NAMALWA (cell line): ENCODE data around the gene SHB.

Experiments
- DNase-seq: peaks from one replicate; pipeline ENCODE4 v3.0.0-alpha.2; 2015; ENCODE audit warnings: low spot score

SHB gene

GRCh38 chr9:38024036-38024681 is 44.9 kb downstream of the SHB start:
- DNase-seq: no peak

DNA sequence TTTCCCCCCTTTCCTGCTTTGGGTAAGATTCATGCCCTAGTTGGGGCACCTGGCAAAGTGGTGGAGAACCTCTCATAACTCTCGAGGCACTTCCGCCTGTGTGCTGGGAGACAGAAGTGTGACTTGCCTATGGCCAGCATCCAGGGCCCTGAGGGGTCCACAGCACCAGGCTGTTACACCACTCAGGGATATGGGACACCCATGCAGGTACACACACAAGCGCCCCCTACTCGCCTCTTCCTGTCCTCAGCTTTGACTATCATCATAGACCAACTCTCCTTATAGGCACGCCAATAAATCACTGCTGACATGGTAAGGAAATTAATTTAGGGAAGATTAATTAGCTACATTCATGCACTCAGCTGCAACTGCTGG is 45.4 kb downstream of the SHB start:
- DNase-seq: no peak

- DNase-seq: no peak
Observed at GRCh38 chr9:38022995-38023394, 46.0 kb downstream of the SHB start.

DNA sequence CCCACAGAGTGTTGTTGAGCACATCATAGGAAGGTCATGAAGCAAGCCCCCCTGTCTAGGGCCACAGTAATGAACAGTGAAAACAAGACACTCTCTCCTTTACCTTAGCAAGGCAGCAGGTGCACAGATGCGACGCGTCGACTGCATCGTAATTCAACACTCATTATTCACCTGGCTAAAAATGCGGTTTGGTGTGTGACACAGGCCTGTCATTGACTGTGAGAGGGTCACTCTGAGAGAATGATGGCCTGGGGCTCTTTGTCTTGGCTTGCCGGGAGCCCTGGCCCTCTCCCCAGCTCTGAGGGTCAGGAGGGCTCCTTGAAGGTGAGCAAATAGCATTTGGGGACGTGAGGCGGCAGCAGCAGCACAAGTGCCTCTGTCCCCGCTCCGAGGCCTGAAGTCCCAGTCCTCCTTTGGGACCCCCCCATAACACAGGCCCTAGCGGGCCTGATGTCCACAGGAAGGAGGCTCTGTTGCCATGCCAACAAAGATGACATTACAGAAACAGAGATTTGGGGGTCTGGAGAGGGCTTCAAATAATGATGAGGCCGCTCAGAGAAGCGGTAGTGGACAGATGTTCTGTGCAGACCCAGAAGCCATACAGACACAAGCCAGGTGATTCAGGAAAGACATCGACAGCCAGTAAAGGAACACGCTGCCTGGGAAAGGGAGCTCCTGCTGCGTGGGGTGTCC is 46.7 kb downstream of the SHB start:
- no peak for DNase-seq

DNA sequence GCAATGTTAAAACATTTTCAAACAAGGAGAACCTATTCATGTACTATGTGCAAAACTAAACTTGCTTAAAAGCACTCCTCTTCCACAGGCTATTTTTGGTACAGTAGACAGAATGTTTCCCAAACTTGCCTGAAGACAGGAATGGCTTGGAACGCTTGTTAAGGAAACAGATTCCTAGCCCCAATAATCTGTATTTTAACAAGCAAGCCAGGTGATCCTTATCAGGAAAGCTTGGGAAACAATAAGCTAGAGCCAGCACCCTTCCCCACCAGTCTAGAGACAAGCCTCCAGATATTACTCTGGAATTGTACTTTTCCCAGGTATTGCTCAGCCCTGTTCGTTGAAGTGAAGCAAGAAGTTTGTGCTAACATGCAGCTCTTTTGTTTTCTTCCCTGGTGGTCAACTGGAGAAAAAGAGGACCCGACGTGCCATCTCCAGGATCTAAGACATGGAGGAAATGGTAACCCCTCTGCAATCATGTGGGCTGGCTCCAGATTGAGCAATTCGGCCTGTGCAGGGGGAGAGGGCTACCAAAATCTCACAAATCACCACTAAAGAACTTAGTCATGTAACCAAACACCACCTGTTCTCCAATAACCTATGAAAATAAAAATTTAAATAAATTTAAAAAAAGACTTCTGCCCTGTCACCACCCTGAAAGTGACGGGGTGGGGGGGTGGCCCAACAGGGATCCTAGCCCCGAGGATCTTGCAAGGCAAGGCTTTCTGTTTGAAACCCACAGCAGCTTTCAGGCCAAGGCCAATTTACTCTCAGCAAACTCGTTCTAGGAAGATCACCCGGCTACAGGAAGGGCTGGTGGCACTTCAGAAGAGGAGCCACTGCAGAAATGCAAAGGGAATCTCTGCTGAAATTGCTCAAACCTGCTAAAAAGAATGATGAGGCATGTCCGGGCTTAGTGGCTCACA is 48.6 kb downstream of the SHB start:
- DNase-seq: no peak

DNA sequence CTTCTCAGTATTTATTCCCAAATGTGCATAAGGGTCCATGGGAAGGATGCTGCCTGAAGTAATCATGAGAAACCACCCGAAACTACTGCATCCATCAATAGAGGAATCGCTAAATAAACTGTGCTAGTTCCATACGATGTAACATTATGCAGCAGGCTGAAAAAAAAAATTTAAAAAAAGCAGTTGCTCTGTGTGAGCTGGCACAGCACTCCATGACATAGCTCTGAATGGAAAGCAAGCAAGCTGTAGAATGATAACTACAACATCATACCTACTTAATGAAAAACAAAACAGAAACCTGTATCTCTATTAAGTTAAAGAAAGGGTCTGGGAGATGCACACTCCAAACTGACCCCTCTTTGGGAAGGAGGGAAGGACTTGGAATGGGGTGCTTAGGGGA is 49.3 kb downstream of the SHB start:
- DNase-seq: no peak

GRCh38 chr9:38018958-38019602 is 49.9 kb downstream of the SHB start:
- no peak for DNase-seq

DNA sequence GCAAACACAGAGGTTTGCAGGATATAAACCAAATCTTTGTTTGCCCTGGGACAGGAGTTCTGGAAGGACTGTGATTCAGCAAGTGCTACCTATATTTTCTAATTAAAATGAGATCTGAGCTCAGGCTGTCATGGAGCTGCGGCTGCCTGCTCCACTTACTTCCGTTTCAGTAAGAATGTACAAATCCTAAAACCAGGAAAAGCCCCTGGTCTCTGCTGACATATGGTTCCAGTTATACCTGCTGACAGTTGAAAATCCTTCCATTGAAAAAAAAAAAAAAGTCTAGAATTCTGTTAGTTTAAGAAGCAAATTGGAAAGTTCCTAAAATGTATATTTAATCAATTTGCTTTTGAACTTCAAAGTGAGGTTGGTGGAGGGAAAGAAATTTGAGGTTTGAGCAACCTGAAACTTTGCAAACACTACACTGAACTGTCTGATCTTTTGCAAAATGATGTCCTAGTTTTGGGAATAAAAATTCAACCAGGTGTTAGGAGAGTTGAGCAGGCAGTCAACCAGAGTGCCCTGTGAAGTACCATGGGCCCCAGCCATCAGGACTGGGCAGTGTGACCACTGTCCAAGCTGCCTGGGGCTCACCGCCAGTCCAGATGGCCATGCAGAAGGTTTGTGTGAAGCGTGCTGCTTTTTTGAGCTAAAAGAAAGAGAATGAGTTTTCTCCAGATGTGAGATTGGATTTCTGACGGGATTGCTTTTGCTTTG is 50.6 kb downstream of the SHB start:
- DNase-seq: no peak

- DNase-seq: no peak
Observed at GRCh38 chr9:38017885-38018186, 51.2 kb downstream of the SHB start.

DNA sequence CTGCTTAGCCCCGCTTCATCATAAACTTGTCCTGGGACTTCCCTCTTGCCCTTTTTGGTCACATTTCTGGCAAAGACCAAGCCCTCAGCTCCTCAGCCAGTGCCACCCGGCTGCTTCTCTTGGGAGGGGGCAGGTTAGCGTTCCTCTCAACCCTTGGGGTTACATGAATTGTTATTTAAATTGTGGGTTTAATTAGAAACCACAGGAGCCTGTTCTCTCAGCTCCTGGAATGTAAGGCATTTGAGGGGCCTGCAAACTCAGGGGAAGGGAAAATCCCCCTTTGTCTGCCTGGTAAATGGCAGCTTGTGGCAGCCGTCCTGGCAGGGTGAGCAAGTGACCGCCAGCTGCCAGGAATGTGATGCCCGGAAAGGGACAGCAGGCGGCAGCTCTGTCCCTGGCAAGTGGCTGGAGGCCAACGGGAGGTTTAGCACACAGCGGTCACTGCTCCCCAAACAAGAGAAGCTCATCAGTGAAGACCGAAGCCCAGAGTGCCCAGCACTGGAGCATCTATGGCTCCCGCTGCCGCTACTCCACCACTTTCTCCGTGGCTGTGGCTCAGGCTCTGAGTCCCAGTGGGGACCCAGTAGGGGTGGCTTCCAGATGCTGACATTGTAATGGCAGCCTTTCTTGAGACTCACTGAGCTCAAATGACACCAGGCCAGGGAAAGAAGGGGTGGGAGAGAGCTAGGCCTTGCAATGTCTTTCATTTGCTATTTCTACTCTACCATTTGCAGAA is 51.7 kb downstream of the SHB start:
- no peak for DNase-seq

- DNase-seq: no peak
Observed at GRCh38 chr9:38016375-38017135, 52.5 kb downstream of the SHB start.

GRCh38 chr9:38015906-38016305 is 53.1 kb downstream of the SHB start:
- DNase-seq: no peak

DNA sequence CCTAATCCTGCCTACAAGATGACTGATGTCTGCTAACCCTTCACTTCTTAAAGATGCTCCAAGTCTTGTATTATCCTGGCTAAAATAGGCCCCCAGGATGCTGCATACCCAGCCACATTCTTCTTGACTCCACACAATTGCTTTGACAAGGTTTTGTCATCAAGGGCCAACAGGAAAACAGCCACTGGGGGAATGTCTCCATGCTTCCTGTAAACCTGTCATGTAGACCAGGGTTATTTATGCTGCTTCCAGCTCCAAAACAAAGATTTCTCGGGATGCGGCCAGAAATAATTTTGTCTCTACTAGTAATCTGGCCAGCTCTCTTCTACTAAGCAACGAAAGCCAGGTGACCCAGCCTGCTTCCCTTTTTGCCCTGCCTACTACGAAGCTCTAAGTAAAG is 53.8 kb downstream of the SHB start:
- no peak for DNase-seq

- no peak for DNase-seq
Observed at GRCh38 chr9:38012767-38013450, 56.1 kb downstream of the SHB start.

- DNase-seq: no peak
Observed at GRCh38 chr9:38011991-38012390, 57.0 kb downstream of the SHB start.

GRCh38 chr9:38010918-38011704 is 57.9 kb downstream of the SHB start:
- DNase-seq: no peak

- no peak for DNase-seq
Observed at GRCh38 chr9:38009990-38010389, 59.0 kb downstream of the SHB start.

GRCh38 chr9:38009035-38009501 is 60.0 kb downstream of the SHB start:
- no peak for DNase-seq
